AML-193 (cell line): ENCODE data around the gene ARHGEF12.

Experiments used
- DNase-seq, 2 experiments: peaks; one replicate each; lab custom pipeline; 2025; lab: John Stamatoyannopoulos, UW

ARHGEF12 gene

DNA sequence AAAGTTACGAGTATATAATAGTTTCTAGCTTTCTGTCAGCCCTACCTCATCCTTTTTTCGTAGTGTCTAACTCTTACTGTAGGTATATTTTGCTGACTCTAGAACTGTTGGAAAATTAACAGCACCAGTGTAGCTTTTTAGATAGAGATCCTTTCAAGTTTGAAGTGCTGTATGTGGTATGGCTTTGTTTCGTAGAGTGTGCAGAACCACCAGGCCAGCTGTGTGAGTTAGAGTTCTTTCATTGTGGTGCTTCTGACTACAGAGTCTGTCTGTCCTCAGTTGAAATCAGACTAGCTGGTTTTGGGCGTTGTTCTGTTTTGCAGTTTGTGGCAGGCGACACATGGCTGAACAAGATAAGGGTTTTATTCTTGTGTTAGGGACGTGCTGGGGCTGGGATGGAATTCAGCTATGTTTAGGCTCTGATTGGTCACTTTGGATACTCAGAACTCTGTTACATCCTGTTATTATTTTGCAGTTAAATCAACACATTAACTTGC, 3.2 kb downstream of the ARHGEF12 start:
- no peak for DNase-seq

DNA sequence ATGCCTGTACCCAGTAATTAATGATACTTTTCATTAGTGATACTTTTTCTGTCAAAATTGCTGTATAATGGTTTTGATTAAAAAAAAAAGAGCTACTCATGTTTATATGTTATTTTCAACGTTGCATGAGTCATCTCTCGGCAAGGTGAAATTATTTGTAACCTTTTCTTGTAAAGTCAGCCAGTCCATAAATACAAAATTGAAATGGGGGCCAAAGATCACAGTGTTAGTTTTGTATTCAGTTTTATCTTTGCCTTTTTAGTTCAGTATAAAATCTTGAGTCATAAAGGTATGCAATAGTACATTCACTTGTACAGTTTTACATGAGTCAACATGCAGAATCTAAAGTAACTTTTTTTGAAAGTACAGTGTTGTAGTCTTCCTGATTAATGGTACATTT, 4.3 kb downstream of the ARHGEF12 start:
- DNase-seq = no peak

DNA sequence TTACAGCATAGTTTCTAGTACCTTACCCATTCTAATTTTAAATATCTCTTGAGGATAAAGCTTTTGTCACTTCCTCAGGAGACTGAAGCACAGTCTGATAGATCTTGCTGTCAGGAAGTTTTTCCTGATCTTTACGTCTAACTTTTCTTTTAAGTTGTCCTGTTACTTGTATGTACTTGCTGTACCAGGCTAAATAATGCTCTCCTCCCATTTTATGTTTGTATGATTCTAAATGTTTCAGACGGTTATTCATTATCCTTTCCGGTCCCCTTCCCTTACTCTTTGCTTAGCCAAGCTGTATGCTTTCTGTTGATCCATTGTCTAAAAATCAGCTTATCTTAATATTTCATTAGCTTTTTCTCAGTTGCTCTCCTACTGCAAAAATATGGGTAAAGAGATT, 6.0 kb downstream of the ARHGEF12 start:
- no peak for DNase-seq

DNA sequence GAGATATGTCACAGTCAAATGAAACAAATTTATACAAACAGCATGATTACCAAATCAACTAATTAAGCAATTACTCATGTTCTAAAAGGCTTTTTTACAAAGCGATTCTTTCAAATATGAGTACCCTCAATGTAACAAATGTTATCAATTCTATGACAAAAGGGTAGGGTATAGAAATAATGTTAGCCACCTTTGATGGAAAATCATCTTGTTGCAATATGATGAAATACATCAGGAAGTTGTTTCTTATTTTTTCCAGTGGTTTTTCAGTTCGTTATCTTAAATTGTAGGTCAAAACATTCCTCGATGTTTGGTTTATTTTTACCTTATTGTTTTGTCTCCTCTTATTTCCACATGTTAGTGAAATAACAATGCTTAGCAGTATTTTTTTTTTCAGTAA, 6.5 kb downstream of the ARHGEF12 start:
- DNase-seq = no peak

DNA sequence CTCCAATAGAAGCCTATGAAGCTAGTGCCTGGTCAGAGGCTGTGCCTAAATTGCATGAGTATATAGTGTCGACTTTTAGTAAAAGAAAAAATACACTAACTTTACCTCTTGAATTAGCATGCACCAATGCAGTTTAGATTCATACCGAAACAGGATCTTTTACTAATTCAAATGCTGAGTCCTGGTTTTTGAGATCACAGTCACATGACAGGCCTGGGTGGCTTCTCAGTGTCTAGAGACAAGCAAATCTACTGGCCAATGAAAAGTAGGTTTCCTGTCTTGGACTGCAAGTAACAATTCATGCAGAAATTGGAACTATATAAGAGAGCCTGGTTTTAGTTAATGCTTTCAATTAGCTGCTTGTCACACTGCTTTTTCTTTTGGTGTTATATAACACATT, 7.2 kb downstream of the ARHGEF12 start:
- DNase-seq = no peak

DNA sequence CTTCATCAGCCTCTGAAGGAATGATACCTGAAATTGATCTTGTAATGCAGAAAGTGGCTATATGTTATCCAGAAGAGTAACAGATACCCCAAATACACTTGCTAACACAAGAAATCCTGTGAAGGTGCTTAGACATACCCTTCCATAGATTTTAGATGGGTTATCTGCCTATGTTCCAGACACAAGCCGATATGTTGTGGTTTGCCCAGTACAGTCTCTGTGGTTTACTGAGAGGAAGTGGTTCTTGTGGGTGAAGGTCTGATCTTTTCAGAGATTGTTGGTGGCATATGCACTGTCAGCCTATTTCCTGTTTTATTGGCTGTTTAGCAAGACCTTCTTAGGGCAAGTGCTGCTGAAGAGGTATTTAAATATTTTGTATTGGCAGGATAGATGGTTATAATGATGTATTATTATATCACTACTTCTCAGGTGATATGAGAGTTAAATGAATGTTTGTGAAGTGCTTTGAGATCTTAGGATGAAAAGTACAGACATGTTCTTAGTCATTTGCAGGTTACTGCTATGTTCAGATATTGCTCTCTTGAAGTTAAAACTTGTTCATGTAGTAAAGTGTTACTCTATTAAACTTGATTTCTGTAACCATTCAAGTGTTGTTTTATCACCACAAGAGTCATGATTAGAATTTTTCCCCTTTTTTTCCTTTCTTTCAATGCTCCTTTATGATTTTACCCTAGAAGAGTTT, 8.2 kb downstream of the ARHGEF12 start:
- peak; percentile 63 to 77 for DNase-seq

DNA sequence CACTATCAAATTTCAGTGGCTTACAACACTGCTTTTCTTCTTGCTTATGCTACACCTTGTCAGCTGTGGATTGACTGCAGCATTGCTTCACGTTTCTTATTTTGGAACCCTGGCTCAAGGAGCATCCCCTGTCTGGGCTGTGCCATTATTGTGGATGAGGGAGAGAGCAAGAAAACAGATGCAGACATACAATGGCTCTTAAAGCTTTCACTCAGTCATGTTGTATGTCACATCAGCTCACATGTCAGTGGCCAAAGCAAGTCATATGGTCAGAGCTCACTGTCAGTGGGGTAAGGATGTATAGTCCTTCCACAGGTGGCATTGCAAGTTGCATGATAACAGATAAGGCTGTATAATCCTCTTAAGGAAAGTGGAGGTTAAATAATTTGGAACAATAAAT, 10.0 kb downstream of the ARHGEF12 start:
- no peak for DNase-seq

DNA sequence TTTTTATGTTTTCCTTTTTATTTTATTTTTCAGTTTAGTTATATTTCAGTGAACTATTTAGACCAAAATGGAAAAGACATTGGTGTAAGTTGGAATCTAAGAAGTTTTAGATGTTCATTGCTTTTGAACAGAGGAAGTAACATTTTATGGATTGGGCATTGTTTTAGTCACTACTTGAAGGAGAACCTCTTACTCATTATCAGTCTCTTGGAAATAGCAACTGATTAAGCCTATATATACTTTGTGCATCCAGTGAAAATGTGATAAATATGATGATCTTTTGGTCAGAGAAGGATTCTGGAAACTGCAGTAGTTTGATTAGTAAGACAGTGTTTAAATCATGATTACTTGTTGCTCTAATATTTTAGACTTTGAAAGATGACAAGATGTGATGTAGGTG, 14.4 kb downstream of the ARHGEF12 start:
- DNase-seq = no peak

DNA sequence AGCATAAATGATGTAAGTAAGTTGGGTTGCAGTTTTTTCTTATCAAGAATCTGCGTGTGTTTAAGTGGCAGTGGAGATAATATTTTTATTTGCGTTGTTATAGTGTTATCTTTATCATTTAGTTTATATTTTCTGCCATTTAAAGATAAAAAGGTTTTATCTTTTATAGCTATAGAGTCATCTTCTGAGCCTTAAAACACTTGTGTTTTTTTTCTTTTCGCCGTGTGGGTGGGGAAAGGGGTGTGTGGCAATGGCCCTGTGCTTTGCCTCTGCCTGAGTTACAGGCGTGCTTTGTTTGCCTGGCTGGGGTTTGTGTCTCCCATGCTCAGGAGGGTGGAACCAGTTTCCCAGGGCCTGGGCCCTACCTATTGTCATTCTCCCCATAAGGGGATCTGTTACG, 16.2 kb downstream of the ARHGEF12 start:
- DNase-seq = no peak

DNA sequence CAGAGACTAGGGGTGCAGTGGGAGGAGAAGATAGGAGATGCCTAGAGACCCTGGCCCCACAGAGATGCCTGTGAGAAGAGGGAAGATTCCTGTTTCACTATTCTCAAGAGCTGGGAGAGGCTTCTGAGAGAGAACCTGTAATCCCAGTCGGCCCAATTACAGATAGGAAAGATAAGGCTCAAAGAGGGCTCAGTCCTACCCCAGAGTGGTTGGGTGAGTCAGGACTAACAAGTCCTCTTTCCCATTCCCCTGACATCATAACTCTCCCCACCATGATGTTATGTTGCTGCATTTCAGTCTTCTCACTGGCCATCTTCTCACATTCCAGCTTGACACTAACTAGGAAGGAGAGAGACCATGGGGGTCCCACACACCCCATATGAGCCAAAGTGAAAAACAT, 17.9 kb downstream of the ARHGEF12 start:
- DNase-seq = no peak

DNA sequence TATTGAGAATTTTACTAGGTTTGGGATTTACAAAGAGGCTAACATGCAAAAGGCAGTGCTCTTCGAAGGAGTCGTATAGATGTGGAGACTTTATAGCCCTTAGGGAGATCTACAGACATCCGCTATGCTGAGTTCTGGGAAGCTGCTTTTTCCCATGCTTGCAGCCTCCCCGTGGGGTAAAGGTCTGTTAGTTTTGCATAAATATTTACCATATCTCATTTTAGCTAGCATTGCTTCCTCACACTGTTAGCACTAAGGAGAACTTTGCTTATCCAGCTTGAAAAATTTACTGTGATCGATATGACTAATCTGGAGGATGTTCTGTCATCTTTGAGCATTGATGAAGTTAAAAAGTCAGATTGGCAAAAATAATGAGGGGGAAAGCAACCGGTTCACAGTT, 18.6 kb downstream of the ARHGEF12 start:
- no peak for DNase-seq

DNA sequence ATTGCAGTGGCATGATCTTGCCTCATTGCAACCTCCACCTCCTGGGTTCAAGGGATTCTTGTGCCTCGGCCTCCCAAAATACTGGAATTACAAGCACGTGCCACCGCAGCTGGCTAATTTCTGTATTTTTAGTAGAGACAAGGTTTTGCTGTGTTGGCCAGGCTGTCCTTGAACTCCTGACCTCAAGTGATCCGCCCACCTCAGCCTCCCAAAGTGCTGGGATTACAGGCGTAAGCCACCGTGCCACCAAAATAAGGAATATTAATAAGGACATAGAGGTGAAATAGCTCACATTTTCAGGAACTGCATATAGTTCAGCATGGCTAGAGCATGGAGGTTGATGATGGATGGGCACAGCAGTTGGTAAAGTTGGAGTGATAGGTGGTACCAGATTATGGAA, 21.4 kb downstream of the ARHGEF12 start:
- no peak for DNase-seq

DNA sequence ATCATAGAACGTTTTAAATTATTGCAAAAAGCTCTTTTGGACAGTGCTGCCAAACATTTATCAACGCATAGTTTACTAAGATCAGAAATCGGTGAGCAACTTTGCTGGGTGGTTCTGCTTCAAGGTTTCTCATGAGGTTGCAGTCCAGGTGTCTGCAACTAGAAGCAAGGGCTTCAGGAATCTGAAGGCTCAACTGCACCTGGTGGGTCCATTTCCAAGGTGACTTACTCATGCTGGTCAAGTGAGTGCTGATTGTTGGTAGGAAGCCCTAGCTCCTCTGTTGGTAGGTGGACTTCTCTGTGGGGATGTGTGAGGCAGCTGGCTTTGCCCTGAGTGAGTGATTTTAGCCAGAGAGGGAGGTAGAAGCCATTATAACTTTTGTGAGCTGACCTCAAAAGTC, 22.5 kb downstream of the ARHGEF12 start:
- DNase-seq = no peak

DNA sequence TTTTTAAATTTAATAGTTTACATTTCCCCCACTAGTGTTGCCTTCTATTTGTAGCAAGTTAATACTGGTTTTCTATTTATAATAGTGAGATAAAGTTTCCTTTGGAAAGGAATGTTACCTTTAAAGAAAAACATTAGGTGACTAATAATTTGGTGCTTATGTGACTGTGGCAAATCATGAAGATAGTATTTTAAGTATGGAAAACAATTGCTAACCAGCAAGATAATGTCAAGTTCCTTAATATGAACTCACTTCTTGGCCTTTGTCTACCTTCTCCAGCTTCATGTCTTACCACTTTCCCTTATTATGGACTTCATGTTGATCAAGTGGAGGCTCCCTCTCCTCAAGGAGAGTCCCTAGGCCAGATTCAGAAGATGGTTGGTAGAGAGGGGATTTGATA, 27.2 kb downstream of the ARHGEF12 start:
- DNase-seq = no peak

DNA sequence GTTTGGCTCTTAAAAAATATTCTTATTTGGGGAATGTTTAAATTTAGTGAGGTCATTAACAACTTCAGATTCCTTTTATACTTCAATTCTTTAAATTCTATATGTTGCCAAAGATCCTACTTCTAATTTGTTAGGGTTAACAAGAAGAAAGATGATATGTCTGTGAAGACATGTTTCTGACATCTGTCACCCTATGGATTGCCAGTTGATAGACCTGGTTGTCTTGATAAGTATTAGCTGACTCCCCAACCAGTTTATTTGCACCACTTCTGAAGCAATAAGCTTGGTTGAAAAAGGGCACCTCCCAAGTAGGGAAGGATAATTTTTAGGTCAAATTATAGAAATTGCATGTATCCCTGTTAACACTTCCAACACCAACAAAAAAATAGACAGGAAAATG, 29.3 kb downstream of the ARHGEF12 start:
- no peak for DNase-seq

DNA sequence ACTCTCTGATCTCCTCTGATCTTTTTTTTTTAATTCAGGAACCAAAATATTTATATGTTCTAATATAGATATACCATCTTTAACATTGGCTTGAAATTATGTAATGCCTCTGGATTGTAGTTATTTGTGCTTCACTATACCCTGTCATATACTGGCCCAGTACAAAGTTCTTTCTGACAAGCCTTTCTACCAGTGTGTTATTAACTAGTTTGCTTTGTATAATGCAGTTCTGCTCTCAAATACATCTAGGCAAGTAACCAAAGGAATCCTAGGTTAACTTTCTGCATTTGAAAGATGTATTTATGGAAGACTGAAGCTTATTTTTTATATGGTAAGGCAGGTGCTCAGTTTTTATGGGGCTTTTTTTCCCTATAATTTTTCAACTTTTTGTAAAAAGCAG, 36.1 kb downstream of the ARHGEF12 start:
- DNase-seq = no peak

DNA sequence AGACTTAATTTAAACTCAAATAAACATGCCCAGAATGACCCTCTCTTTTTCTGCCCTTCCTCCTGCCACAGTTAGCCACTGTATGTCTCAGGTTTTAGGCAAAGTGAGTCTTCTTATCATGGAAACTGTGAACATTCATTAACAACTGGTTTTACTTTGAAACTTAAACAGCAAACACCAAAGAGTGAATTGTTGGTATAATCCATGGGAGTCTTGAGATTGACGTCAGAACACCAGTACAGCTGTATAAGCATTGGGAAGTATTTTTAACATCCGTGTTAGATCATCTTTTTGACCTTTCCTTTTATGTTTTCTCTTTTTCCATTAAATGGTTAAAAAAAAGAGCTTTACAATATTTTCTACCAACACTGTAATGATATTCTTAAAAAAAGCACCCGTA, 38.9 kb downstream of the ARHGEF12 start:
- DNase-seq = no peak

DNA sequence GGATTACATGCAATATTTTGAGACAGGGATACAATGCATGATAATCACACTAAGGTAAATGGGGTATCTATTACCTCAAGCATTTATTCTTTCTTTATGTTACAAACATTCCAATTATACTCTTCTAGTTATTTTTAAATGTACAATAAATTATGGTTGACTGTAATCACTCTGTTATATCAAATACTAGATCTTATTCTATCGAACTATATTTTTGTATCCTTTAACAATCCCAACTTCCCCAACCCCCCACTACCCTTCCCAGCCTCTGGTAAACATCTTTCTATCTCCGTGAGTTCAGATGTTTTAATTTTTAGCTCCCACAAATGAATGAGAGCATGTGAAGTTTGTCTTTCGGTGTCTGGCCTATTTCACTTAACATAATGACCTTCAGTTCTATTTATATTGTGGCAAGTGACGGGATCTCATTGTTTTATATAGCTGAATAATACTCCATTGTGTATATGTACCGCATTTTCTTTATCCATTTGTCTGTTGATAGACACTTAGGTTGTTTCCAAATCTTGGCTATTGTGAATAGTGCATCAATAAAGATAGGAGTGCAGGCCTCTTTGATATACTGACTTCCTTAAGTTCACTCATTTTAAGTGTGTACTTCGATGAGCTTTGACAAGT, 40.5 kb downstream of the ARHGEF12 start:
- DNase-seq = no peak

DNA sequence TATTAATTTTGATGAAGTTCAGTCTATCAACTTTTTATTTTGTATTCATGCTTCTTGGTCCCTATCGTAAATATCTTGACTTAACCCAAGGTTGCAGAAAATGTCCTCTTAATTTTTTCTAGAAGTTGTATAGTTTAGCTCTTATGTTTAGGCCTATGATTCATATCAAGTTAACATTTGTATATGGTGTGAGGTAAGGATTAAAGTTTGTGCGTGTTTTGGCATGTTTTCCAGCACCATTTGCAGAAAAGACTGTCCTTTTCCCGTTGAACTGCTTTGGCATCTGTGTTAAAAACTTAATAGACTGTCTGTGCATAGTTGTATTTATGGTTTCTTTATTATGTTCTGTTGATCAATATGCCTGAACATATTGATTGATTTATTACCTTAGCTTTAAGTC, 42.3 kb downstream of the ARHGEF12 start:
- no peak for DNase-seq

DNA sequence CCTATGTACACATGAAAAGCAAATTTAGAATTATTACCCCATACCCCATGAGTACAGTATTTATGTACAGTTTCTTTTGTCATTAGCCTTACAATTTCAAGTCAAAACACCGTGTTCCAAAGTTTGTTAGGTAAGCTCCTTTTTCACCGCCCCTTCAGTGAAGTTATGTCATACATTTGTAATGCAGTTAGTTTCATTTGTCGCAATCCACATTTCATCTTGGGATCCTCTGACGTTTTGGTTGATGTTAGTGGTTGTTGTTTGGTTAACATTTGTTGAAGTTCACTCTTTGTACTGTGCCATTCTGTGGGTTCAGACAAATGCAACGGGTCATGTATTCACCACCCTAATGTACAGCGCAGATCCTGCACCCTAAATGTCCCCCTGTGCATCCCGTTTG, 45.2 kb downstream of the ARHGEF12 start:
- no peak for DNase-seq

DNA sequence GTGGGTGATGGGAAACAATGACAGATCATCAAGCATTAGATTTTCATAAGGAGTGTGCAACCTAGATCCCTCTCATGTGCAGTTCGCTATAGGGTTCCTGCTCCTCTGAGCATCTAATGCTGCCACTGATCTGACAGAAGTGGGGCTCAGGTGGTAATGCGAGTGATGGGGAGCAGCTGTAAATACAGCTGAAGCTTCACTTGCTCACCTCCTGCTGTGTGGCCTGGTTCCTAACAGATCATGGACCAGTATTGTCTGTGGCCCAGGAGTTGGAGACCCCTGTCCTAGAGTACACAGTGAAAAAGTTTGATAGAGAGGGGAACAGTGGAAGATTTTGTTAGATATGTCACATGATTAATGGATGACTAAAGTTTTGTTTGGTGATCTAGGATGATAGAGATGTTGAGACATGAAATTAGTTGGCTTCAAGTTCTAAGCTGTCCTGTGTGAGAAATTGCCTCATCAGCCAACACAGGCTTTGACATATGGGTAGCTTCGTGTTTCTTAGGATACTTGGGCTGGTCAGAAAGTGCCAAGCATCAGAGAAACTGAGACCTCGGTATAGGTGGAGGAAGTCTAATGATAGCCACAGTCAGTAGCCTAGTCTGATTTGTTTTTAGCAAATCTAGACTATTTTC, 47.4 kb downstream of the ARHGEF12 start:
- no peak for DNase-seq

DNA sequence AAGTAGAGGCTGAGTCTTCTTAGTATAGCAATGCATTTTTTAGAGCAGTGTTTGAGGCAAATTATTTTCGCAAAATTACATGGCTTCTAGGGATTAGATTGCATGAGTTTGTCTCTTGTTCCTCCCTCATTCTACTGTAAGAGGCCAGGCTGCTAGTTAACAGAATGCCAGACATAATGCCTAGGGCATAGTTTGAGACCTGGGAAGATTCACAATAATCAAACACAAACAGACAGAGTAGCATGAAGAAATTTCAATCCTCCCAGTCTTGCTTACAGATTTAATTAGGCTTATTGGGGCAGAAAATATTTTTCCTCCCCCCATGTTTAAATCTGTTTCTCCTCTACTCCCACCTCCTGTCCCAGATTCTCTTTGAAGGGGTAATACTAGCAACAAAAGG, 48.3 kb downstream of the ARHGEF12 start:
- no peak for DNase-seq

DNA sequence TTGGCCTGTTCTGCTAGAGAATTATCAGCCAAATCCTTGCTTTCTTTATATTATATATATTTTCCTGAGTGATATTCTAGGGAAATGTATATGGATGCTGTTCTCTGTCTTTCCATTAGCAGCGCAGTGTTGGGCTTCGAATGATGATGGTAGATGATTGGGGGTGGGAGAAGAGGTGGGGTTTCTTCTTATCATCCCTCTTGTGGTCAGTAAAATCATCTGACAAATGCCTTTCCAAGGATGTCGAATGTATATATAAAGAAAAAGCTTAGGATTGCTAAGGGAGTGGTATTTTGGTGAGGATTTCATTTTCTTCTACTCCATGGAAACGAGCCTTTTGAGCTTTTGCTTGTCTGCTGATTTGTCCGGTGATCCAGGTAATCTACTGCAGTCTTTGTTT, 48.9 kb downstream of the ARHGEF12 start:
- no peak for DNase-seq

DNA sequence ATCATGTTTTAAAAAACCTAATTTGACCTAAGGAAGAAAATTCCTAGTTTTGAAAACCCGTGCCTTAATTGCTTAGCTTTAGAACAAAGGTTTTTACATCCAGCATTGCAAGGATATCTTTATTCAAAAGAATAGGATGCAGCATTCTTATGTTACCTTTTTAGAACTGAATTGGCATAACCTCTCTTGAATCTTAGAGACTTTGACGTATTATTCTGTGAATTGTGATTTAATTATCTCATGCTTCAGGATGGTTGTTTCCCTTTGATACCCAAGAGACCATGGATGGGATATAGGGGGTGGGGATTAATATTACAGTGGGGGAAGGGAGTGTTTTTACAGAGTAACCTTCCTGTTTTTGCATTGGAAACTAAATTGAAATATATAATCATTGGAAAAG, 49.4 kb downstream of the ARHGEF12 start:
- no peak for DNase-seq
